Cardiac muscle cell (in vitro differentiated cells and primary cell): ENCODE results near the gene USP47. TPM values are rescaled to one million over a fixed set of nuclear protein-coding genes. Genes with fewer than 3 reads are reported as not detected.
A peak's percentile ranks its signal among the peaks of the same experiment; 100 is the strongest.

Experiments
- DNase-seq, 2 donors: peaks; one replicate each; pipeline versions ENCODE4 v3.0.0 to v3.0.0-alpha.2; 2010 to 2017; ENCODE audit warnings: low read depth in 1 of 2, low spot score in 1 of 2
- H3K27ac ChIP-seq: fragments of 200-600 bp; sonication (generic); 2 replicates; pipeline ENCODE4 v1.5.1; 2016
- H3K27me3 ChIP-seq: fragments of 200-600 bp; sonication (generic); 2 replicates; pipeline ENCODE4 v1.6.0; 2016; ENCODE audit warnings: control low read depth
- H3K36me3 ChIP-seq: fragments of 200-600 bp; sonication (generic); 2 replicates; pipeline ENCODE4 v1.5.1; 2016; ENCODE audit warnings: control low read depth
- H3K4me1 ChIP-seq: fragments of 200-600 bp; sonication (generic); 2 replicates; pipeline ENCODE4 v1.8.1; 2017; ENCODE audit warnings: low read depth, mild to moderate bottlenecking, mixed run types
- H3K4me3 ChIP-seq: fragments of 200-600 bp; sonication (generic); 2 replicates; pipeline ENCODE4 v1.5.1; 2016; ENCODE audit warnings: mild to moderate bottlenecking
- H3K9me3 ChIP-seq: fragments of 200-600 bp; sonication (generic); 2 replicates; pipeline ENCODE4 v1.5.1; 2017; ENCODE audit warnings: low read depth, mild to moderate bottlenecking, control low read depth
- CTCF ChIP-seq: IDR thresholded peaks from 2 replicates; pipeline ENCODE4 v1.5.1; 2012; ENCODE audit warnings: low read depth, mild to moderate bottlenecking, low read length
- polyA plus RNA-seq: library from polyadenylated mRNA; unstranded; fragments of >200 nt; fragmentation: Nextera tagmentation; extraction: Ambion mirVana; gene quantifications from 2 replicates; pipeline ENCODE4 v1.2.1, GENCODE V29; 2016
- total RNA-seq: library from RNA; depleted of rRNA; stranded (reverse); fragments of >200 nt; gene quantifications from 2 replicates; pipeline ENCODE4 v1.2.3, GENCODE V29; 2016

Gene USP47
- total and polyA plus RNA-seq, 2 experiments from 2014 or later = 46.6 to 59.6 TPM

GRCh38 chr11:11884774-11885481, 43.2 kb downstream of the USP47 start:
- Histone ChIP-seq H3K4me1 (peaks cover 15% of the 10 kb centered on the region), H3K27ac (no peak overlapping the region), H3K27me3 (no peaks in the 10 kb centered on the region), H3K4me3 (no peak overlapping the region), H3K36me3 (peaks cover 34% of the 10 kb centered on the region), H3K9me3 (no peaks in the 10 kb centered on the region)
- no peak for DNase-seq
- no peak for TF ChIP-seq CTCF

GRCh38 chr11:11894486-11894885, 52.7 kb downstream of the USP47 start:
- H3K27me3 ChIP-seq = no peaks in the 10 kb centered on the region
- no peak for TF ChIP-seq CTCF
- DNase-seq = no peak
- peaks cover 26% of the 10 kb centered on the region for H3K36me3 ChIP-seq
- H3K4me1 ChIP-seq = no peaks in the 10 kb centered on the region
- H3K9me3 ChIP-seq = no peaks in the 10 kb centered on the region
- H3K4me3 ChIP-seq = no peak overlapping the region
- H3K27ac ChIP-seq = no peak overlapping the region

GRCh38 chr11:11895672-11896071, 53.9 kb downstream of the USP47 start:
- H3K36me3 ChIP-seq = peaks cover 26% of the 10 kb centered on the region
- peak overlapping the region; percentile 12 for H3K27ac ChIP-seq
- no peaks in the 10 kb centered on the region for H3K9me3 ChIP-seq
- H3K4me3 ChIP-seq = no peak overlapping the region
- H3K4me1 ChIP-seq = no peaks in the 10 kb centered on the region
- peak; percentile 15 for TF ChIP-seq CTCF
- H3K27me3 ChIP-seq = no peaks in the 10 kb centered on the region
- peak in 1 of 2 donors; percentile 13 for DNase-seq

GRCh38 chr11:11898648-11899047, 56.9 kb downstream of the USP47 start:
- H3K27me3 ChIP-seq = no peaks in the 10 kb centered on the region
- no peak overlapping the region for H3K27ac ChIP-seq
- H3K4me3 ChIP-seq = no peak overlapping the region
- no peak for DNase-seq
- no peaks in the 10 kb centered on the region for H3K9me3 ChIP-seq
- no peak for TF ChIP-seq CTCF
- peaks cover 26% of the 10 kb centered on the region for H3K36me3 ChIP-seq
- H3K4me1 ChIP-seq = no peaks in the 10 kb centered on the region

GRCh38 chr11:11899401-11899800, 57.6 kb downstream of the USP47 start:
- no peaks in the 10 kb centered on the region for H3K9me3 ChIP-seq
- no peak overlapping the region for H3K27ac ChIP-seq
- H3K4me3 ChIP-seq = no peak overlapping the region
- no peaks in the 10 kb centered on the region for H3K4me1 ChIP-seq
- H3K27me3 ChIP-seq = no peaks in the 10 kb centered on the region
- no peak for DNase-seq
- H3K36me3 ChIP-seq = peaks cover 33% of the 10 kb centered on the region
- no peak for TF ChIP-seq CTCF
